ENCODE results near the gene FKTN. TPM values are rescaled to one million over a fixed set of nuclear protein-coding genes. Genes with fewer than 3 reads are reported as not detected.

The FKTN gene
- total and polyA plus RNA-seq, 9 of the 15 experiments (the other 6 are each of a cell fraction or from before 2014, with no cell fraction given), result 5.4 to 16.3 (median 10.4) TPM

- BruUV-seq (replicated peaks), result no TSS peak
- Histone ChIP-seq H3K4me1 (replicated peaks in 1 of 2; ENCODE audit: control insufficient read depth in 2 of 2, insufficient read depth in 2 of 2, low read length in 2 of 2) (no peaks in the 10 kb centered on the region), H3K9ac (ENCODE audit: insufficient read depth in 1 of 2, low read depth in 2 of 2, low read length in 2 of 2) (no peak overlapping the region), H3K27ac (ENCODE audit: extremely low read depth, low read depth, low read length) (no peak overlapping the region), H3K4me2 (ENCODE audit: insufficient read depth, low read length) (no peak overlapping the region), H3K79me2 (ENCODE audit: control insufficient read depth, insufficient read depth, low read length) (no peaks in the 10 kb centered on the region), H4K20me1 (replicated peaks; ENCODE audit: control insufficient read depth, insufficient read depth, low read length) (no peaks in the 10 kb centered on the region), H3K4me3 (no peak overlapping the region), H3K9me1 (ENCODE audit: control insufficient read depth, insufficient read depth, low read length) (no peaks in the 10 kb centered on the region), H3K27me3 (ENCODE audit: control insufficient read depth in 2 of 2, insufficient read depth in 2 of 2, low read length in 2 of 2) (no peaks in the 10 kb centered on the region), H3K36me3 (ENCODE audit: control insufficient read depth, insufficient read depth, low read length) (peaks cover 7% of the 10 kb centered on the region; the same call in 1 of the 3 replicates), H2AFZ (ENCODE audit: low read depth, low read length) (no peak overlapping the region), H3K9me3 (replicated peaks; ENCODE audit: control insufficient read depth, insufficient read depth, low read depth, low read length) (no peaks in the 10 kb centered on the region)
- WGBS (ENCODE audit: insufficient coverage, low coverage, missing lambda C conversion rate), result 28% methylated on average over 3 of the region's 3 CpGs
- ATAC-seq, result no peak
- in situ Hi-C loops (cut with MboI), result no loop called here
- no peak for FAIRE-seq
- CTCF ChIA-PET (ENCODE audit: low intra/inter-chr PET ratio), result no interaction called here
- no peak for DNase-seq (ENCODE audit: extremely low read depth in 1 of 4, low spot score in 3 of 4)
- POLR2A ChIA-PET, result interaction anchor here (0.7 kb wide), 1 partner anchor 23 kb away, joined by 4 read pairs; no protein-coding TSS in a partner anchor
- intact Hi-C loops (cut with micrococcal nuclease), result no loop called here
- TF ChIP-seq MCM2 (IDR thresholded peaks at IDR 0.05; ENCODE audit: low read depth), result no peak
- no peak for TF ChIP-seq MXI1 (IDR thresholded peaks at IDR 0.05; ENCODE audit: low read depth, low read length)
- TF ChIP-seq NRF1 (conservative IDR thresholded peaks at IDR 0.05 in 1 of 2, IDR thresholded peaks at IDR 0.05 in 1 of 2), result no peak
- no peak for TF ChIP-seq ZNF274 (IDR thresholded peaks at IDR 0.05; ENCODE audit: borderline replicate concordance, low read depth, low read length)
- no peak for TF ChIP-seq ZNF12 (CRISPR knock-in tag; IDR thresholded peaks at IDR 0.05)
- no peak for TF ChIP-seq KAT2B (IDR thresholded peaks at IDR 0.05; ENCODE audit: low read depth, low read length)
- no peak for TF ChIP-seq CCNT2 (IDR thresholded peaks at IDR 0.05; ENCODE audit: borderline replicate concordance, extremely low read depth, insufficient read length, low read depth, low read length)
- no peak for TF ChIP-seq RNF219 (CRISPR knock-in tag; IDR thresholded peaks at IDR 0.05)
- TF ChIP-seq NR3C1 (CRISPR knock-in tag; IDR thresholded peaks at IDR 0.05), result no peak
- no peak for TF ChIP-seq MAZ (CRISPR knock-in tag; conservative IDR thresholded peaks at IDR 0.05 in 1 of 2, IDR thresholded peaks at IDR 0.05 in 1 of 2)
- TF ChIP-seq POLR2AphosphoS2 (IDR thresholded peaks at IDR 0.05; ENCODE audit: low read length), result no peak
- TF ChIP-seq SAFB2 (IDR thresholded peaks at IDR 0.05; ENCODE audit: borderline replicate concordance, low read depth, low read length, severe bottlenecking), result no peak
- TF ChIP-seq NFATC3 (IDR thresholded peaks at IDR 0.05), result no peak
- no peak for TF ChIP-seq FUS (optimal IDR thresholded peaks at IDR 0.05; ENCODE audit: low read depth, low read length)
- TF ChIP-seq HNRNPUL1 (IDR thresholded peaks at IDR 0.05; ENCODE audit: low read length), result no peak
Measured at GRCh38 chr9:105531530-105531929, 26.4 kb upstream of the FKTN start.
